GM21825 (cell line): ENCODE measurements around the gene TRIM65.

Source experiments
- ATAC-seq: cut with Tn5 transposase; IDR thresholded peaks from one replicate; pipeline ENCODE4 v1.9.1; 2021; ENCODE audit warnings: mild to moderate bottlenecking, moderate library complexity; ENCODE audit not compliant: unreplicated experiment

The TRIM65 gene

GRCh38 chr17:75917917-75918445, 21.2 kb upstream of the TRIM65 start:
- no peak for ATAC-seq

- no peak for ATAC-seq
These were observed 20.6 kb upstream of the TRIM65 start for GRCh38 chr17:75917141-75917916.

GRCh38 chr17:75915268-75915667, 18.5 kb upstream of the TRIM65 start:
- no peak for ATAC-seq

- no peak for ATAC-seq
These were observed 18.0 kb upstream of the TRIM65 start for GRCh38 chr17:75914643-75915267.

- ATAC-seq: no peak
These were observed 16.9 kb upstream of the TRIM65 start for GRCh38 chr17:75913537-75914210.

DNA sequence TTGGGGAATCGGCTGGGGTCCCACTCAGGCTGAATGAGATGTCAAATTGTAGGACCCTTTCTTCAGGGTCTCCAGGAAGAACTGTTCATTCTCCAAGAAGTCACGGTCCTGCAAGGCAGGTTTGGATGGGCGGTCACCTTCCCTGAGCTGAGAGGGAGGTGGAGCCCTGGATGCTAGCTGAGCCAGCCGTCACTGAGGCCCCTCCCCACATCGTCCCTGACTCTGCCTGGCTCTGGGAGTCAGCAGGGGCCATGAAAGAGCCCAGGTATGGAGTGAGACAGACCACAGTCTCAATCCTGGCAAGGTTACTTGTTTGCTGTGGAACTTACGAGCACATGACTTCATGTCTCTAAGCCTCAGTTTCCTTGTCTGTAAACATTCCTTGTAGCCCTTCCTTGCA, 13.9 kb upstream of the TRIM65 start:
- ATAC-seq: no peak

GRCh38 chr17:75909812-75910274, 13.1 kb upstream of the TRIM65 start:
- ATAC-seq: no peak

GRCh38 chr17:75909051-75909811, 12.5 kb upstream of the TRIM65 start:
- no peak for ATAC-seq

- ATAC-seq: no peak
These were observed 11.4 kb upstream of the TRIM65 start for GRCh38 chr17:75908201-75908600.

- no peak for ATAC-seq
These were observed 9.6 kb upstream of the TRIM65 start for GRCh38 chr17:75906143-75906884.

DNA sequence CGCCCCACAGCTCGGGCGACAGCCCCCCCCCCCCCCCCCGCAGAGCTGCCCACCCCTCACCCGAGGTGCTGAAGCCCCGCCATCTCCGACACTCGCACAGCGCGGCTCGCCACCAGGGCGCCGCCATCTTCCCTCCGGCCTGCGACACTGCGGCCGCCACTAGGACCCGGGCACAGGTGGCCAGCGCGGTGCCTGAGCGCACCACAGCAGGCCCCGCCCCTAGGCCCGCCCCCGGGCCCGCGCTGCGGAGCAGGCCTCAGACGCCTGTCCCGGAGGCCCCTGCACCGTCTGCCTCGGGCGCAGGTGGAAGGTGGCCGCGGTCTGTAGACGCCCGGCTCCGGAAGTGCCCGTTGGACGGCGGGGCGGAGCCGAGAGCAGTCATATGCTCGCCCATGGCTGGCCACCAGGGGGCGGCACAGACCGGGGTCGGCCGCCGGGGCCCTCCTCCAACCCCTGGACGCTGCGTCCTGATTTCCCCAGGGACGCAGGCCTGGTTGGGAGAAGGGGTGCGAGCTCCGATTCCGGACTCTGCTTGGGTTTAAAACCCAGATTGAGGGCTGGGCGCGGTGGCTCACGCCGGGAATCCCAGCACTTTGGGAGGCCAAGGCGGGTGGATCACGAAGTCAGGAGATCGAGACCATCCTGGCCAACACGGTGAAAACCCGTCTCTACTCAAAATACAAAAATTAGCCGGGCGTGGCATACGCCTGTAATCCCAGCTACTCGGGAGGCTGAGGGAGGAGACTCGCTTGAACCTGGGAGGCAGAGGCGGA, 8.2 kb upstream of the TRIM65 start, which contains the start of gene MRPL38:
Gene MRPL38 (minus strand): TSS at position 136 of the 773 bp plus-strand sequence. CDS start 9 bp downstream, at position 127.
- ATAC-seq: peak; percentile 93

DNA sequence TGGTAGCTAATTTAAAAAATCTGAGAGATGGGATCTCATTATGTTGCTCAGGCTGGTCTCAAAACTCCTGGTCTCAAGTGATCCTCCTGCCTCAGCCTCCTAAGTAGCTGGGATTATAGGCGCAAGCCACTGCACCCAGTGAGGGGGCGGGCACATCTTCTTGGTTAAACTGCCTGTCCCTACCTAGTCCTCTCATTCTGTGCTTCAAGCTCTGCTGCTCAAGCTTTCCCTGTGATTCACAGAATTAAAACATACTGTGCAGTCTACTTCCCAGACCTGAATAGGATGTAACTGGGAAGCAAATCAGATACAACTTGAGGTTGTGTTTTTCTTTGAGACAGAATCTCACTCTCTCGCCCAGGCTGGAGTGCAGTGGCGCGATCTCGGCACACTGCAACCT, 5.7 kb upstream of the TRIM65 start:
- no peak for ATAC-seq

GRCh38 chr17:75901727-75902126, 5.0 kb upstream of the TRIM65 start:
- no peak for ATAC-seq

DNA sequence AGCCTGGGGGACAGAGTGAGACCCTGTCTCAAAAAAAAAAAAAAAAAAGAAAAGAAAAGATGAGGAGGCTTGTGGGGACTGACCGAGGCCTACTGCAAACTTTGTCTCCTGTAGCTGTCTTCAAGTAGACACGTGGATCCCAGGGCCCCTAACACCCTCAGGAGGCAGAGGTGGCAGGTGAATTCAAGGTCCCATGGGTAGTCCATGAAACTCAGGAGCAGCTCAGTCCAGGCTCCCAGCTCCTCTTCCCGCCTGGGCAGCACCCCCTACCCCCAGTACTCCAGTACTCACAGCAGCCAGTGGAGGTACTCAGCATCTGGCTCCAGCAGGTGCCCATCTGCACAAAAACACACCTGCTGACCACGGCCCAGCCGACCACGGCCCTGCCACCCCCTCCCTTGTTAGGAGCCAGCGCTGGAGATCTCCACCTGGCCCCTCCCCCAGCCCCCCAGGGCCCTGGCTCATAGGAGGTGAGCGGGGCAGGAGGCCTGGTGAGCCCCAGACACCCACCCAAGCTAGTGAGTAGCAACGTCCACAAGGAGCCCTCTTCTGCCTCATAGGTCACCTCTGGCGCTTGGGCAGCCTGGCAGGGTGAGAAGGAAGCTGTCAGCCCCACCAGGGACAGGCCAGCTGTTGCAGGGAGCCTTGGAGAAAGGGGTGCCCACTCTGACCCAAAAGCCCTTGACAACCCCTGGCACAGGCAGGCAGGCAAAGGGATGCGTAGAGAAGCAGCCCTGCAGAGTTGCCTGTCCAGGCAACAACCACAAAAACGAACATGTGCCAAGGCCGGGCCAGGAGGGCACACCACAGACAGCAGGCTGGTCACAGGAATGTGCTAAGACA, 4.2 kb upstream of the TRIM65 start:
- no peak for ATAC-seq

GRCh38 chr17:75899767-75900468, 3.2 kb upstream of the TRIM65 start:
- no peak for ATAC-seq

- ATAC-seq: no peak
These were observed 2.6 kb upstream of the TRIM65 start for GRCh38 chr17:75899353-75899752.

- ATAC-seq: no peak
These were observed 2.0 kb upstream of the TRIM65 start for GRCh38 chr17:75898791-75899190.

DNA sequence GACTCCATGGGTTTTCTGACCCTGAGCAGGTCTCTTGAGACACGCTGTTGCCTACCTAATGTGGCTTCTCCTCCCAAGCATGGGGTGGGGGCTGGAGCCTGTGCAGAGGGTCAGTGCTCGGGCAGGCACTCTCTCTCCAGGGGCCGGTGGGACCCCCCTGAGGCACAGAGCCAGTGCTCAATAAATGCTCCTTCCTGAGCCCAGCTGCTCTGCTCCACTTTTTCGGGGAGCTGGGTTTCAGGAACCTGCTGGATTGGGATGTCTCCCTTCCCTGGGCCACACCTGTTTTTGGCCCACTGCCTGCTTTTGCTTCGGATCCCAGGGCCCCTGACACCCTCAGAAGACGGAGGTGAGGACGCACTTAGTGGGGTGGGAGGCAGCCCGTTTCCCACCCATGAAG, 1.3 kb upstream of the TRIM65 start:
- no peak for ATAC-seq
